ENCODE results near the gene BCAP29. TPM values are rescaled to one million over a fixed set of nuclear protein-coding genes. Genes with fewer than 3 reads are reported as not detected.

Gene BCAP29
- total and polyA plus RNA-seq, 2 of the 8 experiments (the other 6 are each of a cell fraction or from before 2014, with no cell fraction given) = 6.8 to 18.1 TPM

DNA sequence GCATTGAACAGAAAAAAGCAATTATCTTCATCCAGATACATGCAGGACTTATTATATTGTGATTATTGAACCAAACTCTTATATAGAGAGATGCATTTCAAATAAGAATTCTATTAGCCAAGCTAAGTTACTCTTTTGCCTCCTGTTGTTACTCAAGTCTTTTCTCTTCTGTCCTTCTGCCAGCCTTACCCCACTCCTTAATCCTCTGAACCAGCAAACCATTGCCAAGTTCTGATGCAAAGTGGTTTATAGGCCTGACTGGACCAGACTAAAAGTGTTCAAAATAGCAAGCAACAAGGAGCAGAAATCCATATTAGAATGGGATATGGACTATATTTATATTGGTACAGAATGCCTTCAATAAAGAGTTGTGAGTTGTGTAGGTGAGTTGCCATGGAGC is 78.4 kb downstream of the BCAP29 start:
- H3K14ac ChIP-seq (ENCODE audit: insufficient read length) = no peak overlapping the region
- no peak overlapping the region for H2BK12ac ChIP-seq (ENCODE audit: low read depth, low read length)
- H3K18ac ChIP-seq (ENCODE audit: extremely low read depth, low read length) = no peak overlapping the region
- H2BK120ac ChIP-seq (replicated peaks; ENCODE audit: low read depth, low read length) = no peak overlapping the region
- no peaks in the 10 kb centered on the region for H3K36me3 ChIP-seq (ENCODE audit: control insufficient read depth in 2 of 4, insufficient read depth in 4 of 4, low read length in 3 of 4)
- peaks cover 25 to 56% (median 47%) of the 10 kb centered on the region in 4 experiments for H3K27me3 ChIP-seq (replicated peaks in 1 of 4; ENCODE audit: control insufficient read depth in 3 of 4, extremely low read depth in 1 of 4, insufficient read depth in 3 of 4, low read length in 3 of 4)
- H3K4me2 ChIP-seq (ENCODE audit: insufficient read depth in 1 of 2, low read depth in 2 of 2, low read length in 2 of 2) = no peak overlapping the region
- POLR2A ChIA-PET (ENCODE audit: partially characterized antibody) = no interaction called here
- H3K79me2 ChIP-seq (ENCODE audit: control insufficient read depth in 1 of 2, insufficient read depth in 2 of 2, low read length in 2 of 2) = no peaks in the 10 kb centered on the region
- no peak overlapping the region for H3K56ac ChIP-seq (replicated peaks; ENCODE audit: insufficient read length, low read depth, low read length)
- FAIRE-seq = no peak
- no peaks in the 10 kb centered on the region for H3K9me3 ChIP-seq (ENCODE audit: insufficient read depth in 2 of 2, low read depth in 1 of 2, low read length in 1 of 2)
- H3K23me2 ChIP-seq (ENCODE audit: low read depth, low read length) = peaks cover 15% of the 10 kb centered on the region; the same call in 1 of the 2 replicates
- H2AK5ac ChIP-seq (ENCODE audit: low read depth, low read length) = no peak overlapping the region
- no peak overlapping the region for H3K23ac ChIP-seq (ENCODE audit: insufficient read length)
- peaks cover 1 to 2% of the 10 kb centered on the region in 2 experiments for H4K20me1 ChIP-seq (replicated peaks in 1 of 2; ENCODE audit: control insufficient read depth in 1 of 2, insufficient read depth in 2 of 2, low read length in 2 of 2)
- TF ChIP-seq MAFK (IDR thresholded peaks at IDR 0.05; ENCODE audit: low read depth, low read length) (no peak), TBP (IDR thresholded peaks at IDR 0.05; ENCODE audit: low read depth, low read length) (no peak), BACH1 (IDR thresholded peaks at IDR 0.05; ENCODE audit: low read length) (no peak), KDM4A (IDR thresholded peaks at IDR 0.05; ENCODE audit: low read depth, low read length, severe bottlenecking) (no peak), RFX5 (IDR thresholded peaks at IDR 0.05; ENCODE audit: borderline replicate concordance, low read depth, low read length) (no peak), RBBP5 (IDR thresholded peaks at IDR 0.05; ENCODE audit: borderline replicate concordance, low read depth, low read length) (no peak), E2F6 (IDR thresholded peaks at IDR 0.05) (no peak), SAP30 (IDR thresholded peaks at IDR 0.05; ENCODE audit: insufficient read depth, insufficient replicate concordance, low read length) (no peak), RAD21 (IDR thresholded peaks at IDR 0.05 in 1 of 2, conservative IDR thresholded peaks at IDR 0.05 in 1 of 2; ENCODE audit: low read depth in 2 of 2, low read length in 2 of 2) (no peak), JUN (IDR thresholded peaks at IDR 0.05; ENCODE audit: low read depth, low read length) (no peak)
- TF ChIP-seq, protein P1, sequence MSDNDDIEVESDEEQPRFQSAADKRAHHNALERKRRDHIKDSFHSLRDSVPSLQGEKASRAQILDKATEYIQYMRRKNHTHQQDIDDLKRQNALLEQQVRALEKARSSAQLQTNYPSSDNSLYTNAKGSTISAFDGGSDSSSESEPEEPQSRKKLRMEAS (IDR thresholded peaks at IDR 0.05) = no peak
- no peaks in the 10 kb centered on the region for H3K79me1 ChIP-seq (ENCODE audit: low read depth, low read length)
- H2BK20ac ChIP-seq (ENCODE audit: low read length) = no peak overlapping the region
- CTCF ChIA-PET (ENCODE audit: partially characterized antibody) = no interaction called here
- no peak overlapping the region for H3K4me3 ChIP-seq (ENCODE audit: extremely low read depth in 1 of 4, insufficient read depth in 2 of 4, low read depth in 3 of 4, low read length in 4 of 4)
- H3K9ac ChIP-seq (replicated peaks in 1 of 4; ENCODE audit: extremely low read depth in 1 of 4, low read depth in 3 of 4, low read length in 3 of 4) = no peak overlapping the region
- H4K91ac ChIP-seq (replicated peaks; ENCODE audit: insufficient read length, low read length) = no peak overlapping the region
- no peak overlapping the region for H3K4ac ChIP-seq (replicated peaks; ENCODE audit: insufficient read length, low read depth, low read length)
- no peak overlapping the region for H4K5ac ChIP-seq (ENCODE audit: insufficient read length, low read depth, low read length)
- H4K8ac ChIP-seq (ENCODE audit: extremely low read depth, insufficient read depth, low read length) = no peak overlapping the region
- H2BK15ac ChIP-seq (ENCODE audit: low read length) = no peak overlapping the region
- no peak overlapping the region for H3K27ac ChIP-seq (ENCODE audit: low read depth, low read length)
- H2BK5ac ChIP-seq (ENCODE audit: low read depth, low read length) = no peak overlapping the region
- peaks cover 0 to 2% (median 0%) of the 10 kb centered on the region in 4 experiments; a peak in 3 of 7 replicates for H3K4me1 ChIP-seq (replicated peaks in 1 of 4; ENCODE audit: control insufficient read depth in 3 of 4, insufficient read depth in 4 of 4, low read length in 3 of 4)
- H2AFZ ChIP-seq (ENCODE audit: low read length) = no peak overlapping the region
- DNase-seq (ENCODE audit: low read depth in 1 of 2, low spot score in 2 of 2) = no peak

All from H1 (cell line).